COLO668 (cell line): Measurements from ENCODE around the gene DPYSL5.

Source experiments
- DNase-seq: peaks from one replicate; lab custom pipeline; 2025; ENCODE audit not compliant: unreplicated experiment; lab: John Stamatoyannopoulos, UW

The DPYSL5 gene

DNA sequence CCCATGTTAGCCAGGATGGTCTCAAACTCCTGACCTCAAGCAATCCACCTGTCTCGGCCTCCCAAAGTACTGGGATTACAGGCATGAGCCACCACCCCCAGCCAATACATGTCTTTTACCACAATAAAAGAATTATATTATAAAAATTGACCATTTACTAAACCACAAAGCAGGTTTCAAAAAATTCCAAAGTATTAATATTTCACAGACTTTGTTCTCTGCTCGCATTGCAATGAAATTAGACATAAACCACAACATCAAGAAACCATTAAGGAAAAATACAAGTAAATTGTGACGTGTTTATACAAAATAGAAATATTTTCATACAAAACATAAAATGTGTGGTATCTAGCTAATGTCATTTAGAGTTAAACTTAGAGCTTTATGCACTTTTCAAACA is 109.1 kb downstream of the DPYSL5 start:
- no peak for DNase-seq

DNA sequence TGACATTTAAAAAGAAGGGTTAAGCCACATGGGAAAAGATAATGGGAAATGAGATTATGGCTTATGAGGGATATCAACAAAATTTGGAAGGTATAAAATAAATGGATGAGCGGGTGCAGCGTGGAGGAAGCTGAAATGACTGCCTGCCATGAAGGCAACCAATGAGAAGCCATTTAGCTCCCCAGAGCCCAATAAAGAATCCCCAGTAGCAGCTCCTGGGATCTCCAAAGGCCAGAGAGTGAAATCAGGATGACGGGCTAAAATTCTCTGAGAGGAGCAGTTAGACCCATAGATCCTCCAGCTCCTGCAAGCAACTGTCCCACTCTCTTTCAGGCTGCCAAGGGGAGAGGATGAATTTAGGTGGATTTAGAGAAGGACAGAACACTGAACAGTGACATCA is 109.6 kb downstream of the DPYSL5 start:
- DNase-seq, result no peak

DNA sequence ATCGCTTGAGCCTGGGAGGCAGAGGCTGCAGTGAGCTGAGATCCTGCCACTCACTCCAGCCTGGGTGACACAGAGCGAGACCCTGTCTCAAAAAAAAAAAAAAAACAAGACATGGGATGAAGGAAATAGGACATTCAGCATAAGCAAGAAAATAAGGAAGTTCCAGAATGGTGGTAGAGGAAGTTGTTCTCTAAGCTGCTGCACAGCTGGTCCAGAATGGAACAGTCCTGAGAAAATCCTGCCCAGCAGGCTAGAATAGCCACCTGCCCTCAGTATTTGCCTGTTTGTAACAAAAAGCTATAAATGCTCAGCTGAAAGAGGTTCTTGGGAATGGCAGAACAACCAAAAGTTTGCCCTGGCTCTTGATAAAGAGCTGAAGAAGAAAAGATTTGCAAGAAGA is 111.4 kb downstream of the DPYSL5 start:
- DNase-seq, result no peak

DNA sequence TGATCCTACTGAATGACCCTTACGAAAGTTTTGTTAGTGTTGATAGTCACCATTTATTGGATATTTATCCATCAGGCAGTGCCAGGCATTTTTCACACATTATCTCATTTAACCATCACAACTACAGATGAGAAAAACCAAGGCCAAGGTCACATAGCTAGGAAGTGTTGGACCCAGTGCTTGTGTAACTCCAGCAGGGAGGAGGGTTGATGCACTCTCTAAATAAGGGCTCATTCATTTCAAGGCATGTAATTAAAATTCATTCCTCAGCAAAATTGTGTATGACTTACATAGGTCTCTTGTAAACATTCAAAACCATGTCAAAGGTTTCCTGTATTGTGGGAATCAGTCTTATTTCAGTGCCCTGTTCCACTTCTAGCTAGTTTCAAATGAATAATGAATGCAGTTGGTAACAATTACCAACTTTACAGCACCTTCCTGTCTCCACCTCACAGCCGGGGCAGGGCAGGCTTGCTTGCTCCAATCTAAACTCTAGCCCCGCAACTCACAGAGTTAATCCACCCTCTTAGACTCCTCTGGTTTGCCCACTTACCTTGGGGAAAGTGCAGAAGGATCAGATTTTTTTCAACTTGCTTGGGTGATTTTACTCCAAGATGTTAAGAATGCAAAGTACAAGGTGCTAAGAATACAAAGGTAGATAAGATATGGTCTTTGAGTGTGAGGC is 116.7 kb downstream of the DPYSL5 start:
- no peak for DNase-seq

DNA sequence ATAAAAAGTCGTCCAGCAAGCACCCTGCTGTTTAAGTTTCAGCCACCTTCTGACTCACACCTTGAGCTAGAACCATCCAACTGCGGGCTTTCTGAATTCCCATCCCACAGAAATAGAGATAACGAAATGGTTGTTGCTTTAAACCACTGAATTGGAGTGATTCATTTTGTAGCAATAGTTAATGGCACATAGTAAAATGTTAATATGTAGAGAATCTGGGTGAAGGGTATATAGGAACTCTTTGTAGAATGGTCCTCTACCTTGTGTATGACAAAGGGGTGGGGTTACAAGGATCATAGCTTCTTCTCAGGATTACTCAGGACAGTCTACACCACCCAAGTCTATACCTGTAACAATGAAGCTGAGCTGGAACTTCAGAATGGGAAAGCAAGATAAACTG is 120.1 kb downstream of the DPYSL5 start:
- no peak for DNase-seq

DNA sequence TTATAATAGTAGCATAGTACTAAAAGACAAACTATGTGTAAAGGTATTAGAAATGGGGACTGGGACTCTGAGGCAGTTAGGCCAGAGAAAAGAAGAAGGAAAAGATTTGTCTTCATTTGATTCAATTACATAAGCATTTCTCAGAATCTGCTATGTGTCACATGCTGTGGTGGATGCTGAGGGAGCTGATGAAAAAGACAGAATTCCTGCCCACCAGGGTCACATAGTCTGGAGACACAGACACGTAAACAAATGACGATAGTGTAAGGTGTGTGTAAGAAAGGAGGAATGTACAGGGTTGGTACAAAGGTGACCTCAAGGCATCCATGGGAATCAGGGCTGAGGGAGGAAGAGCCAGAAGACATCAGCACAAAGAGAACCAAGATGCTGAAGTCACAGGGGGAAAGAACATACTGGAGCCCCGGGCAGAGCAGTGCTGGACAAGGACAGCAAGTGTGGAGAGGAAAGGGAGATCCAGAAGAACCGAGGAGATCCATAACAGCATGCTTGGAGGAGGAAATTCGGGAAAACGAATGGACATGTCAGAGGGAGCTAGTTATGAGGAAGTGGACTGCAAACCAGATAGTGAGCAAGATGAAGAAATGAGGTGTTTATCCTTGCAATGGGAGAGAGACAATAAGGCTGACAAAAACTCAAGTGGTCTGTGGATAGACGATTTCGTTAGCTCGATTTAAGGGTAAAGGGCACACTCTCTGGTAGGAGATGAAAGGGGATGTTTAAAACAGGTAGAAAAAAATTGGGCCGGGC is 121.3 kb downstream of the DPYSL5 start:
- DNase-seq, result no peak

DNA sequence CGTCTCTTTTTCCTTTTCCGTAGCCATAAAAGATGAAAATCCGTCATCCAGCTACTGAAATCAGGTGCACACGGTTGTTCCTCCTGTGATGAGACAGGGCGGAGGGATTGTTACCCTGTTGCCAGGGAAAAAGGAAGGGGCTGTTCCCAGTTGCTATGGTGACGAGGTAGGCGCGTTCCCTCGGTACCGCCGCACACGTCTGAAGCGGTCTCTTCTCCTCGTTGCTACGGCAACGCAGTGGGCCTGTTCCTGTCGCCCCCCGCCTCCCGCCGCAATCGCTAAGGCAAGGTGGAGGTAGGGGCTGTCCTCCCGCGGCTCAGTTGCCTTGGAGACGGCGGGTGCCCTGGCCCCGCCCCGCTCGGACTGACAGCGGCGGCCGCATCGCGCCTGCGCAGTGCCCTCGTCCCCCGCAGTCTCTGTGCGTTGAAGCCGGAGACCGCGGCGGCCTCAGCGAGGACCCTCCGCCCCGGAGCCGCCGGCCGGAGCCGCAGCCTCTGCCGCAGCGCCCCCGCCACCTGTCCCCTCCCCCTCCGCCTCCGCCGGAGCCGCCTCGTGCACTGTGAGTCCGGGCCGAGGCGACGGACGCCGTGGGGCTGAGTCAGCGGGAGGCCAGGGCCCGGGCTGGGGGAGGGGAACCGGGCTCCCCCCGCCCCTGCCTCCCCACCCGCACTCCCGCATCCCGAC is 122.5 kb downstream of the DPYSL5 start, which contains the start of gene MAPRE3:
MAPRE3 (plus strand) TSS at position 394 of the 684 bp plus-strand sequence. CDS start 51,582 bp downstream, outside the sequence.
- DNase-seq, result peak; percentile 86

DNA sequence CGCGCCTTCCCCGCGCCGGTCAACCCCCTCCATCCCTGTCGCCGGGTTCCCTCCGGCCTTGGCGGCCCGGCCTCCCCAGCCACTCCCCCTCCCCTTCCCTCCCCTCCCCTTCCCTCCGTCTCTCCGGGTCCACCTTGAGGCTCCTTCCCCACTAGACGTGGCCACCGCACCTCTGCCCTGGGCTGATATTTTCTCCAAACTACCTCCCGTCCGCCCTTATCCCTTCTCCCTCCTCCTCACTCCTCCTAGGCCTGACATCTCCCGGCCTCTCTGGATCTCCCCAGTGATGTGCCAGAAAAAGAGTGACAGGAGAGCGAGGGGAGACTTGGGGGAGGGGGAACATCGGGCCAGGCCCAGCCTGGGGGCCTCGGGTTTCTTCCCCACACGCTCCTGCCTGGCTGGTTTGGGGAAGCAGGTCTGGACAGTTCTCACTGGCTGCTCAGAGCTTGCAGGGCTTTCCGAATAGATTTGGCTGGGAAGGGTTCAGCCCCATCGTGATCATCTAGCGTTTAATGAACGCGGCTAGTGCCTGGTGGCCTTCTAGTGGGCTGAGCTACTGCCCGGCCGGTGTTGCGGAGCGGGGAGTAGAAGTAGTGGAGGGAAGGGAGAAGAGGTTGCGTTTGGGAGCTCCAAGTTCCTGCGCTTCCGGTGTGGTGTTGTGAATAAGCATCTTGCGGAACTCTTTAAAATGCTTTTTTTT is 123.1 kb downstream of the DPYSL5 start:
- no peak for DNase-seq

DNA sequence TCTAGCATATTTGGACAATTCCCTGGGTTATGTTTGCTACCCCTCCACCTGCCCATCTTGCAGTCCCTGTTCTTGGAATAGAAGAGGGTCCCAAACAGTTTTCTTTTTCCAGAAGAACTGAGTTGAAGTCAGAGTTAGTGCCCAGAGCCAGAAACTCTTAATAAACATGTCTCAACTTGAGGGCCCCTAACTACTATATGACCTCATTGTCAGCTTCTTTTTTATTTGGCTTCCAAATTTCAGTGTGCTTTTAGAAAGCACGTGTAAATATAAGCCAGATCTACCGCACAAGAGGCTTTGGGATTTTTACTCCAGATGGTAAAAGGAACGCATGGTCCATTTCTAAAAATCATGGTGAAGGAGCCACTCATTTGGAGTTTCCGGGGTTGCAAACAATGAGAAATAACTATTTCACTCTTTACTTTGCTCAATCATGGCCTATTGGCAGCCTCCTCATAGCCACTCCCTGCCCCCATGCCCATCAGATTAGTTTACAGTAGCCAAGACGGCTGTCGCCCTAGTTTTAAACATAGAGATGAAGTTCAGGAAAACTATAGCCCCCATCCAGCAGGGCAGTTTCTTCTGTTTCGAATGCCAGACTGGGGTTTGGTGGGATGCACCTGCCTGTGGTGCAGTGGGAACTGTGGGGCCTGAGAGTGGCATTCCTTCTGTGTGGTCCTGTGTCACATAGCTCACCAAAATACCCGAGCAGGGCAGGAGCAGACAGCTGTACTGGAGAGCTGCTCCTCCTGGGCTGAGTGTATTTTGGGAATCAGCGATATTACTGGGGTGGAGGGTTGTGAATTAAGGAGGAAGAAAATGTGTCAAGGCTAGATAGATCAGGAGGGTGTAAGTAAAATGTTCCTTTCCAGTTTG is 124.2 kb downstream of the DPYSL5 start:
- DNase-seq, result no peak

DNA sequence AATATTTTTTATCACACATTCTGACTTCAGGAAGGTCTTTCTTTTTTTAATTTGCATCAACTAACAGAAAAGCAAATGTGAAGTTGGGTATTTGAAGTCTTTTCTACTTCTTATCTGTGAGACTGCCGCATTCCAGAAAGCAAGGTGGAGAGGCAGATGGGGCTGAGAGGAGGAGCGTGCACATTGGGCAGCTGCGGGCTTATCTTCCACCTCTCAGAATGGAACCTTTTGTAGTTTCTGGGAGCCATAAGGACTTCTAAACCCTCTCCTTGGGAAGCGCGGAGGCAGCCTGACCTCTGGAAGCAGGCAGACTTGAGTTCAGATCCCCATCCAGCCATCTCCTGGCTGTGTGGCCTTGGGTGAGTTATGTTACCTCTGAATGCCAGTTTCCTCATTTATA is 126.4 kb downstream of the DPYSL5 start:
- DNase-seq, result no peak

DNA sequence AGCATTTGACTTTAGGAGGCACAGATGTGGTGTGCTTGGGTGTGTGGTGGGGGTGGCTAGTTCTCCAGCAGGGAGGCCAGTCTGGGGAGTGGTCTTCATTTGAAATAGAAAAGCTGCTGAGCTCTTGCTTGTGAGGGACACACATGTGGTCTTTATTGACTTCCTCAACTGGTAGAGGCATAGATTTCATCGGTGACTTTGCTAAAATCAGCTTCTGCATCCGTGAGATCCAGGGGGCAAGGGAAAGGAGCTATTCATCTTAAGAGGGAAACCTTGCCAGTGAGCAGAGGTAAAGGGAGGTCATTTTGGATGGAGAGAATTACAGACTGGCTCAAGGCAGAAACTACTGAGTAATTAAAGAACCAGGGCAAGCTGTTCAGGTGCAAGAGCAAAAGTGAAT is 127.2 kb downstream of the DPYSL5 start:
- DNase-seq, result no peak

DNA sequence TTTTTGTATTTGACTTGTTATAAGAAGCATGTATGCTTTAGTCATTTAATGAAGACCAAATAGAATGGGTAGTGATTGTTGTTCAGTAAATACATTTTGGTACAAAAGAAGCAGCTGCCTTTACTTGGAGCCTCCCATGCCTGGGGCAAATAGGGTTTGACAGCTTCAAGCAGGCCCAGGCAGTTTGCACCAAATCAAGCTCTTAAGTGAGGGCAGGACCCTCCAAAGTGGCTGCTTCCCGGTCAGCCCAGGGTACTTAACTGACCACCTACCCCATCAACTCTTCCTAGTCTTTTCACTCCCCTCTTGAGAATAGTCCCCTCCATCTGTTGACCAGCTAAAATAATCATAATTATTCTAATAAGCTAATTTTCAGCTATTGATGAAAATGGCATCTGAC is 127.7 kb downstream of the DPYSL5 start:
- no peak for DNase-seq

DNA sequence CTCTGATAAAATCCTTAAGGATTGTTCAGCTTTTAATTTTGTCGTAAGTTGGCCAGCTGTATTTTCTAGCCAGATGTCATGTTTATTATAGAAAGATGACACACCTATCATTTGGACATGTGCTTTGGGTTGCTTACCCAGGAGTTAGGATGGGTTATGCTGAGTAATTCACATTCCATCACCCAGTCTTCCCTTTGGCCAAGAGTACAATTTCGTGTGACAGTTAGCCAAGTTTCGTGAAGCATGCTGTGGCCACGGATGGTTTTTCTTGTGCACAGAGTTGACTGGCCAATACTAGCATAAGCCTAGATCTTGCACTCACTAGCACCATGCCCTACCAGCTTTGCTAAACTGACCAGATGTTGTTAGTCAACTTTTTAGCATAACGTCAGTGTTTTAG is 128.3 kb downstream of the DPYSL5 start:
- DNase-seq, result no peak

DNA sequence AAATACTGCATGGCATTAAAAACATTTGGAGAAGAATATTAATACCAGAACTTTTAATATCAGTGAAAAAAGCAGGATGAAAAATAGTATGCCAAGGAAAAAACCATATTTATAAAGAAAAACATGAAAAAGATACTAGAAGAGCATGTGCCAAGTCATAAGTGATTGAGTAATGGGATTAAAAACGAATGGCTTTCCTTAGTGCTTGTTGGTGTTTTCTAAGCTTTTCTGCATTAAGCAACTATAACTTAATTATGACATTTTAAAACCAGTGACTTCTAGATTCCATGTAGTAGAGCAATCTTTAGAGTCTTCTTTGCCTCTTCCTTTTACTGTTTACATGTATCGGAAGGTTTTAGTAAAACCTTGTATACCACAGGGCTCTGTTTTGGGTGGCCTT is 129.1 kb downstream of the DPYSL5 start:
- DNase-seq, result no peak

DNA sequence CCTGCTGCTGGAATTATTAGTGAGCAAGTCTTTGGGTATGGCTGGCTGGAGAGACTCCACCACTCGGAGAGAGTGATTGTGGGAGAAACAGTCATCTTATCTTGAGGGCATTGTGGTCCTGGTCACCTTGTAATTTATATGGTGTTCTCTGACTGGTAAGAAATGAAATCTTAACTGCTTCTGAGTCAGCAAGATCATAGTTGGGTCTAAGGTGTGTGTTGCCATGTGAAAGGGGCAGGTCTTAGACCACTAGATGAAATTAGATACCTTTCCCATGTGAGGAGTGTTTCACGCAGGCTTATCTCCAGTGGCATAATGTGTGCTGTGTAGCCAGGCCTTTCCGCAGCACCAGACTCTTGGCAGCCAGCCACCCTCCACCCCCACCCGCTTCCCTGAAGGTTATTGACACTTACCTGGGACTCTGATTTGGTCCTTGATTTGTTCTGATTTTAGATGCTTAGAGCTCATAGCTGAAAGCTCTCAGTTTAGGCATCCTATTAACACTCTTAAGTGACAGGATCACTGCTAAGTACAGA is 130.2 kb downstream of the DPYSL5 start:
- DNase-seq, result peak; percentile 49

DNA sequence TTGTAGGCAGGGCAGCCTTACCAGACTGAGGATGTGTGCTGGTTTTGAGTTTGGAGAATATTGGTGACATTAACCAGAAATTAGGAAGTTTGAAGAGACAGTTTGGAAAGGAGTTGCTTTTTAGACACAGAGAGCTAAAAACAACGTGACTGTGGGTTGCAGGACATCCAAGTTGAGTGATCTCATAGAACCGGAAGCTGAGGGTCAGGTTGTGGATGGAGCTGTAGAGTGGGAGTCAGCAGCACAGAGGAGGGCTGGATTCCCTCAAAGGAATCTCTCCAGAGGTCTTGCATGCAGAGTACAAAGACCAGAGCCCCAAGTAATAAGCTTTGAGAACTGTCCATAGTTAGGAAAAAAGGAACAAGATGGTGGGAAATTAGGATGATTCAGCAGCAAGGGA is 131.8 kb downstream of the DPYSL5 start:
- DNase-seq, result no peak

DNA sequence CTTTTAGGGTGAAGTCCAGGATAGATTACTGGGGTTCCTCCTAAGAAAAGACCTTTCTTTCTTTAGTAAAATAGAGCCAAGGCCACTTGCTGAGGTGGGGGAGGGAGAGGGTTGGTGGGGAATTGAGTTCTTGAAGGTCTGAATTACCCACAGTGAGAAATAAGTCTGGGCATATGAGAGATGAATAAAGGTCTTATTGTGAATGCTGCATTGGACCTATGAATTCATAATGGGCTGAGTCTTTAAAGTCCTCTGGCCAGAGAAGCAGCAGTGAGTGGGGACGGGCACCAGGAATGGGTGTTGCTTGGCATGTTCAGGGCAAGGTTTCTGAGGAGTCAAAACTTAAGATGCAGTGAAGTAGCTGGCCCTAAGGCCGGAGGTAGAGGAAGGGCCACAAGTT is 133.0 kb downstream of the DPYSL5 start:
- DNase-seq, result no peak

DNA sequence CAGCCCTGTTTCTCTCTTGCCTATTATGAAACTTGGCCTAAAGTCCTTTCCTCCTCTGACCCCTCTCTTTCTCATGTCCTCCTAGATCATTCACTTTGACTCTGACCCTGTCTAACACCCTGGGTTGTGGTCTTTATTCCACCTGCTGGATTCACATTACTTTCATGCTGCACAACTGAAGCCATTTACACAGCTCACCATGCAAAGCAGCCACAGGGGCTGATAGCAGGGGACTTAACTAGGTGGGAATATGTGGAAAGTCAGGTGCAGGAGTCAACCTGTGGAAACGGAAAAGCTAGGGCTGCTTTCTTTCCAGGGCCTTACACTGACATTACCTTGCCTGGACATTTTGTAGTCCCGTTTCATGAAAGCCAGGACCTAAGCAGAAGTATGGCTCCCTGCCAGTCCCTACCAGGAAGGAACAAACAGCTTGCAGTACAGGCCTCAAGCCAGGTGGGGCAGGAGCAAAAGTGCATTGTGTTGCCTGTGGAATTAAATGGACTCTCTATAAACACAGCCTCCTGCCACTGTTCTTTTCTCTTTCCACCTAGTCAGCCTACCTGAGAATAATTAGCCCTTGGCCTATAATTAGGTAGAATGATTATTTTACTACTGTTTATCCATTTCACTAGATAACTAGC is 134.3 kb downstream of the DPYSL5 start:
- DNase-seq, result peak; percentile 68

DNA sequence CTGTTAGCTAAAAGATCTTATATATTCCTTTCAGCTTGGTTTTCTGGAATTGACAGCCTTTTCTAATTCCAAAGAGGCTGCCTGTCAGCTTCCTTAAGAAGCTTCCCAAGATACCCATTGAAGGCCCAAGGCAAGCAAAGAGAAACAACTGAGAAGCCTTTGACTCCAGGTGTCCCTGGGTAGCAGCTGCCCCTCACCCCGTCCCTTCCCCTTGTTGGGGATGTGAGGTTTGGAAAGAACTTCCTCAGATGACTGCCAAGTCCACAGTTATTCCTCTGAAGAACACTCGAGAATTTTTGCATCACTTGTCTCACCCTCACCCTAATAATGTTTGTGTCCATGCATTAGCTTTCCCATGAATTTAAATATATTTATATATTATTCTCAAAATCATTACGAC is 135.8 kb downstream of the DPYSL5 start:
- DNase-seq, result no peak

DNA sequence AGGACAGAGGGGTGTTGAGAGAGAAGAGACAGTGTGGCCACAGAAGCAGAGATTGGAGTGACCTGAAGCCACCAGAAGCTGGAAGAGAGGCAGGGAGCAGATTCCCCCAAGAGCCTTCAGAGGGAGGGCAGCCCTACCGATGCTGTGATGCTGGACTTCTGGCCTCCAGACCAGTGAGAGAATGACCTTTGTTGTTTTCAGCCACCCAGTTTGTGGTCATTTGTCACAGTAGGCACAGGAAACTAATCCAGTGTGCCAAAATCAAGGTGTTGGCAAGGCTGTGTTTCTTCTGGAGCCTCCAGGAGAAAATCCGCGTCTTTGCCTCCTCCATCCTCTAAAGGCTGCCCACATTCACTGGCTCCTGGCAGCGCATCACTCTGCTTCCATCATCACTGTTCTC is 137.9 kb downstream of the DPYSL5 start:
- no peak for DNase-seq
